SH-SY5Y (cell line): ENCODE data around the gene L2HGDH.

Experiments
- GATA2 ChIP-seq: IDR thresholded peaks from 2 replicates; pipeline ENCODE4 v1.6.1; 2011; ENCODE audit warnings: mild to moderate bottlenecking, low read depth, low read length
- GATA3 ChIP-seq: IDR thresholded peaks from 2 replicates; pipeline ENCODE4 v1.6.1; 2011; ENCODE audit warnings: low read depth, mild to moderate bottlenecking, low read length, moderate library complexity

DNA sequence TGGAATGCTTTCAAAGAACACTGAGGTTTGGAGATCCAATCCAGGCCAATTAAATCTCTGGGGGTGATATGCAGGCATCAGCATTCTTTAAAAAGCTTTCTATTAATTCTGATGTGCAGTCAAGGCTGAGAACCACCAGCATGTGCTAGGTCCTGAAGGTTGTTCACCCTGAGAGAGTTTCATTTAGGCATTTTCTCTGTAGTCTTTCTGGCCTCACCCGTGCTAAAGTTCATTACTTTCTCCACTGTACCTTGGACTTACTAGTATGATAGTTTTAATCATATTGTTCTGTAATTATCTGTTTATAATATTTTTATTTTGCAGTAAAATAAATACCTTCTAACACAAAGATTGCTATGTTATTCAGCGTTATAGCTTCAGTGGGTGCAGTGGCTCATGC lies 113.5 kb downstream of the L2HGDH start:
- no peak for TF ChIP-seq GATA2
- TF ChIP-seq GATA3, result no peak
